ENCODE results near the gene CIB4.

GRCh38 chr2:26648516-26648915, 7.3 kb upstream of the CIB4 start:
- TF ChIP-seq CTCF (IDR thresholded peaks at IDR 0.05) (no peak), POLR2A (IDR thresholded peaks at IDR 0.05) (no peak)
